HG02938 (cell line): ENCODE data around the gene MTHFS.
"Not testable (repeated sequence)": the region's sequence is repeated elsewhere in the genome, so short reads cannot be mapped to it uniquely, and the experiment has no call there.

Experiments
- ATAC-seq: cut with Tn5 transposase; IDR thresholded peaks from one replicate; pipeline ENCODE4 v1.9.1; 2021; ENCODE audit warnings: mild to moderate bottlenecking, moderate library complexity; ENCODE audit not compliant: unreplicated experiment

The MTHFS gene

GRCh38 chr15:79896634-79897379 lies at the start of gene MTHFS:
Gene MTHFS, minus strand, starts transcription at chr15:79897014. Its CDS starts 26 bp downstream, at chr15:79896988.
- peak; percentile 48 for ATAC-seq

DNA sequence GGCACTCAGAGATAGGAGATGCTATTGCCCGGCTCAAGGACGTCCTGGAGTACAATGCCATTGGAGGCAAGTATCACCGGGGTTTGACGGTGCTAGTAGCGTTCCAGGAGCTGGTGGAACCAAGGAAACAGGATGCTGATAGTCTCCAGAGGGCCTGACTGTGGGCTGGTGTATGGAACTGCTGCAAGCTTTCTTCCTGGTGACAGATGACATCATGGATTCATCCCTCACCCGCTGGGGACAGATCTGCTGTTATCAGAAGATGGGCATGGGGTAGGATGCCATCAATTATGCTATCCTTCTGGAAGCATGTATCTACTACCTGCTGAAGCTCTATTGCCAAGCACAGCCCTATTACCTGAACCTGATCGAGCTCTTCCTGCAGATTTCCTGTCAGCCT lies 47.8 kb upstream of the MTHFS start:
- no peak for ATAC-seq

DNA sequence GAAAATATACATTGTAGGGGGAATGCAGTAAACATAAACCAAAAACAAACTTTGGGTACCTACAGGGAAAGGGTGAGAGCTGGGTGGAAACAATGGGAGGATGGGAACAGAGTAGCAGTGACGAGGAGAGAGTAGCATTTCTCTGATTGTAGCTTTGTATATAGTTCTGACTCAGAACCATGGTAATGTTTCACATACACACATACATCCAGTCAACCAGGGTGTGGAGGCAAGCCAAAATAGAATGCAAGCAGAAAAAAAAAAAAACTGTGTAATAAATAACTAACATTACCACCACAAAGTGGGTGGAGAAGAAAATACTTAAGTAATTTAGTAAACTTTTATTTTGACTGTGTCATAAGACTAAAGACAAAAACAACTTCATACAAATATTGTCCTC lies 47.0 kb upstream of the MTHFS start:
- peak; percentile 92 for ATAC-seq

- no peak for ATAC-seq
These were observed 46.1 kb upstream of the MTHFS start for GRCh38 chr15:79942741-79943481.

DNA sequence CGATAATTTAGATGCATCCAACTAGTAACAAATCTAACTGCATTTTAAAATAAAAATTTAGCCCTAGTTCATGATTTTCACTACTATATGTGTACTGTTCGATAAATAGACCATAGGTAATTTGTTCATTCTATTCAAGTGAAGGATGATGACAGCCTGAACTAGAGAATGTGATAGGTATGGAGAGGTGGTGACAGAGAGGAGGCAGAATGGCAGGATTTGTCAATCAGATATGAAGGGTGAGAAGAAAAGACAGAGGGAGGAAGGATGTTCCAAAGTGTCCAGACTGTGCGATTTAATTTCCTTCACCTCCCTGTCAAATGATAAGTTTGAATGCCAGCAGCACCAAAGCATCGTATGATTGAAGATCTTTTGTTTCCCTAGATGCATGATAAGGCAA lies 42.6 kb upstream of the MTHFS start:
- no peak for ATAC-seq

GRCh38 chr15:79938143-79938542 lies 41.3 kb upstream of the MTHFS start:
- no peak for ATAC-seq

DNA sequence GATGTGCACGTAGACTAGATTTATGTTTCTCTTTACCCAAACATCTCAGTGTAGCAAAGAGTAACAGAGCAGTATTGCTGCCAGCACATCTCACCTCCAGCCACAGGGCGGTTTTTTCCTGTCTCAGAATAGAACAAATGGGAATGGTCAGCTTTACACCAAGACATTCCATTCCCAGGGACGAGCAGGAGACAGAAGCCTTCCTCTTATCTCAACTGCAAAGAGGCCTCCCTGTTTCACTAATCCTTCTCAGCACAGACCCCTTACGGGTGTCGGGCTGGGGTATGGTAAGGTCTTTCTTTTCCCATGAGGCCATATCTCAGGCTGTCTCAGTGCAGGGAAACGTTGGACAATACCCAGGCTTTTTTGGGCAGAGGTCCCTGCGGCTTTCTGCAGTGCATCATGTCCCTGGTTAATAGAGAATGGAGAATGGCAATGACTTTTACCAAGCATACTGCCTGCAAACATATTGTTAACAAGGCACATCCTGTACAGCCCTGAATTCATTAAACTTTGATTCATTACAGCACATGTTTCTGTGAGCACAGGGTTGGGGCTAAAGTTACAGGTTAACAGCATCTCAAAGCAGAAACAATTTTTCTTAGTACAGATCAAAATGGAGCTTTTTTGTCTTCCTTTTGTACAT lies 38.9 kb upstream of the MTHFS start:
- ATAC-seq, result not testable (repeated sequence)

DNA sequence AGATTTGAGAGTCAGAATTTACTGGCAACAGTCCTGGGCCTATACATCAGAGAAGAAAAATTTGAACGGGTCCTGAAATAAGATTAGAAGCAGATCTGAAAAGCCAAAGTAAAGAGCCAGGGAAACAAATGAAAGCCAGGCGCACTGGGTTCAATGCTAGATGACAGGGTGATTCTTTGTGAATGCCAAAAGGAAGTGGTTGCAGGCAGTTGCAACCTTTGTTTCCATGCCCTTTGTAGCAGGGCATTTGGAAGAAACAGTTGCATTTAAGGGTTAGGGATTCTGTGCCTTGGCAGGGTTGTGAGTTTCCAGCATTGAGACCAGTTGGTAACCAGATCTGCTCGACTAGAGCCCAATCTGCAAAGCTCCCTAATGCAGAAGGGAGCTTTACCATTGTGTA lies 36.4 kb upstream of the MTHFS start:
- no peak for ATAC-seq

DNA sequence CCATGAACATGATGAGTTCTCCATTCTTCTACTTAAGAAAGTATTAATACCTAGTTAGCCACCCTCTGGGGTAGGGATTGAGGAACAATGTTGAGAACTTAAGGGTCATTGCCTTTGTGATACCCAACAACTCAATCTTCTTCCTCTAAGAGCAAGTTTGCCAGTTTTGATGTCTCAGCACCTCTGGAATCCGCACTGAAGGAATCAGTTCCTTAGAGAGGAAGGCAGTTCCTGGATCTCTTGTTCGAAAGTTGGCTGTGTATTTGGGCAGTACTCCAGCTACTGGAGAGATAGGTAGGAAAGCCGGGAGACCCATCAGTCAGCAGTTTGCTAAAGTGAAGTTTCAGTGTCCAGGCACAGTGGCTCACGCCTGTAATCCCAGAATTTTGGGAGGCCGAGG lies 35.6 kb upstream of the MTHFS start:
- no peak for ATAC-seq

- no peak for ATAC-seq
These were observed 33.7 kb upstream of the MTHFS start for GRCh38 chr15:79930516-79930915.

GRCh38 chr15:79929412-79929811 lies 32.6 kb upstream of the MTHFS start:
- ATAC-seq, result no peak

GRCh38 chr15:79926116-79926515 lies 29.3 kb upstream of the MTHFS start:
- ATAC-seq, result not testable (repeated sequence)

GRCh38 chr15:79924379-79924778 lies 27.6 kb upstream of the MTHFS start:
- ATAC-seq, result no peak

DNA sequence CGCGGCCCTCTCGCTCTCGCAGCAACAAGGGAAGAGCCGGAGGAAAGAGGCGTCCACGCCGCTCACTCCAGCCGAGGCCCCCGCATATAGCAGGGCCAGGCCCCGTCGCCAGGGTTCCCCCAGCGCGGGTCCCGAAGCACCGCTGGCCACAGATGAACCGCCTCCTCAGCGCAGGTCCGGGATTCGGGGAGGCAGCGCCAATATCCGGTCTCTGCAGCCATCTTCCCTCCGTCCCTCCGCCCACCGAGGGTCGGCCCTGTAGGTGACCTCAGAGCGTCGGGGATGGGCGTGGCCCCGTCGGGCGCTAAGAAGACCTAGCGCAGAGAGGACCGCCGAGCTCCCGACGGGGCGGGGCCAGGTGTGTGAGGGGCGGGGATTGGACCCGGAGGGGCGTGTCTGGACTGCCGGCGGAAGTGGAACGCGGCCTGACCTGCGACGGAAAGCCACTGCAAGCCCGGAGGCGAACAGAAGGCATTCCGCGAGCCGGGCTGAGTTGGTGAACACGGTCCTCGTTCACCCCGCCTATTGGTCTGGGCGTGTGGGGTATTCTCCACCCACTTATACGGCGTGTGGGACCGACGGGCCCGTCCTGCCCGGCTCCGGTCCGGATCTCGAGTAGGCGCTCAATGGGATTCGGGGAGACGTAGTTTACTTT lies 26.8 kb upstream of the MTHFS start:
- peak; percentile 93 for ATAC-seq

DNA sequence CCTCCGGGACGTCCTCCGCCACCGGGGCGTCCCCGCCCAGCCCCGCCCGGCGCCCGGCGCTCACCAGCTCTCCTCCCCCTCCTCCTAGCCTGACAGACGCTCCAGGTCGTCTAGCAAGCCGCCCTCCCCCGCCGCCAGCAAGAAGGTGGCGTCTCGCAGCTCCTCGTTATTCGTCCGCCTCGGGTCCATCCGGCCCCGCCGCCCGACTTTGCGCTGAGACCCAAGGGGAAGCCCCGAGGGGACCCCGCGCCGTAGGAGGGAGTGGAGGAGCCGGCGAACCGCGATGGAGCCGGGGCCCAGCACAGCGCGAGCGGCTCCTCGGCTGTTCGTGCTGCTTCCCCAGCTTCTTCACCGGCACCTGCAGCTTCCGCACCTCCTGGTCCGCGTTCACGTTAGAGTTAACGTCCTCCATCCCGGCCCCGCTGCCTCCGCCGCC lies 26.3 kb upstream of the MTHFS start:
- ATAC-seq, result peak; percentile 35

- ATAC-seq, result no peak
These were observed 25.8 kb upstream of the MTHFS start for GRCh38 chr15:79922512-79923078.

DNA sequence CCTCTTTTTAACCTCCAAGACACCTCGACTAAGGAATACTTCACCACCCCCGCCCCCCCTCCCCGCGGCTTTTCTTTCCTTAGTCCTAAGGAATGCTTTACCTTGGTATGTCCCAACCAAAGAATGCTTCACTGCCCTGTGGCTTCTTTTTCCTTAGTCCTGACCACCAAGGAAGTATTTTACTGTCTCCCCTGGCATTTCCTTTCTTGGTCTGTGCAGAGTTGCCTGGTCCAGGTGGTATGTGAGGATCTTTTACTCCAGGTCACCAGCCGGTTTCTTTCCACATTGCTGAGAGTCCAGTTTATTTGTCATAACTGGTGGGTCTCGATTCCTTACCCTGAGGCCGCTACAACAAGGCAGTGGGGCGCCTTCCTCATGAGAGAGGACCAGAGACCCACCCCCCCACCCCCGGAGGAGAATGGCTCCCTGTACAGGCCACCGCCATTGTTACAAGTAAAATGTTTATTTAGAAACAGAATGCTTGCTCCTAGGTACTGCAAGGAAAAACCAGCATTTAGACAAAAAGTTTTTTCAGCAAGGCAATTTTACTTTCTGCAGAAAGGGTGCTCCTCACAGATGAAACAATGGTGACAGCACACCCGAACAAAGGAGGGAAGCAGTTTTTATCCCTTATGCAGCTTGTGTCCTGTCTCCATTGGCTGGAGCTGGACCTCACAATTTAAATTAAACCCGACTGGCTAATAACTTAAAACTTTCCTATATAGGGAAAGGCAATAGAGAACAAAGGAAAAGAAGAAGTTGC lies 23.1 kb upstream of the MTHFS start:
- no peak for ATAC-seq

- no peak for ATAC-seq
These were observed 22.4 kb upstream of the MTHFS start for GRCh38 chr15:79919090-79919748.

- ATAC-seq, result no peak
These were observed 21.5 kb upstream of the MTHFS start for GRCh38 chr15:79918278-79918677.
